ENCODE results near the gene DCAF8. TPM values are rescaled to one million over a fixed set of nuclear protein-coding genes. Genes with fewer than 3 reads are reported as not detected.

Gene DCAF8
- total RNA-seq, 2 donors from 2014 or later = 72.0 to 86.1 TPM

DNA sequence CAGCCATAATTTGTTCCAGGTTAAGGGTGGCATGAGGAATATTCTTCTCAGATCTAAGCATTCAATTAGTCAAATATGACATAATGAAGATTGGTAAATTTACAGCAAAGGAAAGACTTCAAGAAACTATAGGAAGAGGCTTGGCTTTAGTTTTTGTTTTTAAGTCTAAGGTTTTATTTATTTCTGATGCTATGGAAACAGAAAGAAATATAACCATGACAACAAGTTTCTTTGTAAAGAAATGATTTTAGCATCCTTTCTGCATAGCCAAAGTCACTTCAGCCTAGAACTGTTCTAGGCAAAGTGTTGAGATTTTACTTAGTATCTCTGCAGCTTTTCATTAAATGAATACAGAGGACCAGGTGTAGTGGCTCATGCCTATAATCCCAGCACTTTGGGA lies 29.4 kb downstream of the DCAF8 start:
- DNase-seq = no peak
- Histone ChIP-seq H3K27ac (no peak overlapping the region), H3K9ac (ENCODE audit: low read depth in 2 of 2, low read length in 2 of 2) (no peak overlapping the region), H3K36me3 (peaks cover 7% of the 10 kb centered on the region), H3K4me3 (no peak overlapping the region), H3K9me3 (no peaks in the 10 kb centered on the region), H3K27me3 (no peaks in the 10 kb centered on the region), H3K4me1 (no peaks in the 10 kb centered on the region)
- intact Hi-C loops (cut with DNase I) = no loop called here
- TF ChIP-seq, protein P1, sequence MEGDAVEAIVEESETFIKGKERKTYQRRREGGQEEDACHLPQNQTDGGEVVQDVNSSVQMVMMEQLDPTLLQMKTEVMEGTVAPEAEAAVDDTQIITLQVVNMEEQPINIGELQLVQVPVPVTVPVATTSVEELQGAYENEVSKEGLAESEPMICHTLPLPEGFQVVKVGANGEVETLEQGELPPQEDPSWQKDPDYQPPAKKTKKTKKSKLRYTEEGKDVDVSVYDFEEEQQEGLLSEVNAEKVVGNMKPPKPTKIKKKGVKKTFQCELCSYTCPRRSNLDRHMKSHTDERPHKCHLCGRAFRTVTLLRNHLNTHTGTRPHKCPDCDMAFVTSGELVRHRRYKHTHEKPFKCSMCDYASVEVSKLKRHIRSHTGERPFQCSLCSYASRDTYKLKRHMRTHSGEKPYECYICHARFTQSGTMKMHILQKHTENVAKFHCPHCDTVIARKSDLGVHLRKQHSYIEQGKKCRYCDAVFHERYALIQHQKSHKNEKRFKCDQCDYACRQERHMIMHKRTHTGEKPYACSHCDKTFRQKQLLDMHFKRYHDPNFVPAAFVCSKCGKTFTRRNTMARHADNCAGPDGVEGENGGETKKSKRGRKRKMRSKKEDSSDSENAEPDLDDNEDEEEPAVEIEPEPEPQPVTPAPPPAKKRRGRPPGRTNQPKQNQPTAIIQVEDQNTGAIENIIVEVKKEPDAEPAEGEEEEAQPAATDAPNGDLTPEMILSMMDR (IDR thresholded peaks at IDR 0.05) = no peak

DNA sequence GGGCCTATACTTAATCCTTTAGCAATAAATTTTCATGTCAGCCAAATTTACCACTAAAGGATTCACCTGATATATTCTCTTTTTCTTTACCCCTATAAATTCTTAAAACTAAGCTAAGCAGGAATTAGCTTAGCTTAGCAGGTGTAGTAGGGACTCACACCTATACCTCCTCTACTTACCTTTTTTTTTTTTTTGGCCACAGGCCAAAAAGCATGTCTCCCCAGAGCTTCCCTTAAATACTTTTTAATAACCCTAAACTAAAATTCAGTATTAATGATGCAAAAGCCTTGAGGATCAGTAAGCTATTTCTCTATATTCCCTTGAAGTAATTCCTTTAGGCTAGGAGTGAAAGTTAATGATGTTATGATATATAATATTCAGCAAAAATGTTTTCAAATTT lies 33.9 kb downstream of the DCAF8 start:
- intact Hi-C loops (cut with DNase I) = no loop called here
- DNase-seq = no peak
- TF ChIP-seq, protein P1 (IDR thresholded peaks at IDR 0.05) = no peak
- no peak overlapping the region for H3K4me3 ChIP-seq
- no peak overlapping the region for H3K27ac ChIP-seq
- H3K4me1 ChIP-seq = no peaks in the 10 kb centered on the region
- H3K9me3 ChIP-seq = no peaks in the 10 kb centered on the region
- no peaks in the 10 kb centered on the region for H3K27me3 ChIP-seq
- no peak overlapping the region for H3K9ac ChIP-seq (ENCODE audit: low read depth in 2 of 2, low read length in 2 of 2)
- H3K36me3 ChIP-seq = peaks cover 15% of the 10 kb centered on the region

DNA sequence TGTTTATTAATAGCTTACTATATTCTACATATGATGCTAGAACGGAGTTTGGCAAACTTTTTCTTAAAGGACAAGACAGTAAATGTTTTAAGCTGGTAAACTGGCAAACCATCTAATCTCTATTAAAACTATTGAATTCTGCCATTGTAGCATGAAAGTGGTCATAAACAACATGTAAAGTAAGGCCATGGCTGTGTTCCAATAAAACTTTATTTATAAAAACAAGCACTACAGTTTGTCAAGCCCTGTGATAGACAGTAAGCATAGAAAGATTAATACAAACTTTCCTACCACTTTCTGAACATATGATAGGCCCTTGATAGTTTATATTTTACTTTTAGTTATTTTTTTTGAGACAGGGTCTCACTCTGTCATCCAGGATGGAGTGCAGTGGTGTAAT lies 34.8 kb downstream of the DCAF8 start:
- no peak overlapping the region for H3K4me3 ChIP-seq
- no peaks in the 10 kb centered on the region for H3K27me3 ChIP-seq
- DNase-seq = no peak
- no peak overlapping the region for H3K27ac ChIP-seq
- H3K4me1 ChIP-seq = no peaks in the 10 kb centered on the region
- TF ChIP-seq, protein P1 (IDR thresholded peaks at IDR 0.05) = no peak
- H3K36me3 ChIP-seq = peaks cover 17% of the 10 kb centered on the region
- no peaks in the 10 kb centered on the region for H3K9me3 ChIP-seq
- no peak overlapping the region for H3K9ac ChIP-seq (ENCODE audit: low read depth in 2 of 2, low read length in 2 of 2)
- intact Hi-C loops (cut with DNase I) = no loop called here

DNA sequence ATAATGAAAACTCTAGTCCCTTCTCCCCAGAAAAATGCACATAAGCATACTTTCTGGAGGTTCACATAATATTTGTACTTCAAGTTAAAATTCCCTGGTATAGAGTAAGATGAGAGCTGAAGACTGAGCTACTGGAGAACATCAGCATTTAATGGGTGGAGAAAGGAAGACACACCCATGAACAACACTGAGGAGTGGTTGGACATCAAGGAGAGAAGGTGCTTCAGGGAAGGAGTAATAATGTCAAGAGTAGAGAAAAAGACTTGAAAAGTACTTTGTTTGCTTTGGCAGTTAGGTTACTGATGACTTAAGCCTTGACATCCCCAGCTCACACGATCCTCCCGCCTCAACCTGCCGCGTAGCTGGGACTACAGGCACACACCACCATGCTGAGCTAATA lies 35.3 kb downstream of the DCAF8 start:
- Histone ChIP-seq H3K4me3 (no peak overlapping the region), H3K36me3 (peaks cover 22% of the 10 kb centered on the region), H3K9ac (ENCODE audit: low read depth in 2 of 2, low read length in 2 of 2) (no peak overlapping the region), H3K27me3 (no peaks in the 10 kb centered on the region), H3K9me3 (no peaks in the 10 kb centered on the region), H3K4me1 (no peaks in the 10 kb centered on the region), H3K27ac (no peak overlapping the region)
- intact Hi-C loops (cut with DNase I) = no loop called here
- TF ChIP-seq, protein P1 (IDR thresholded peaks at IDR 0.05) = no peak
- no peak for DNase-seq

DNA sequence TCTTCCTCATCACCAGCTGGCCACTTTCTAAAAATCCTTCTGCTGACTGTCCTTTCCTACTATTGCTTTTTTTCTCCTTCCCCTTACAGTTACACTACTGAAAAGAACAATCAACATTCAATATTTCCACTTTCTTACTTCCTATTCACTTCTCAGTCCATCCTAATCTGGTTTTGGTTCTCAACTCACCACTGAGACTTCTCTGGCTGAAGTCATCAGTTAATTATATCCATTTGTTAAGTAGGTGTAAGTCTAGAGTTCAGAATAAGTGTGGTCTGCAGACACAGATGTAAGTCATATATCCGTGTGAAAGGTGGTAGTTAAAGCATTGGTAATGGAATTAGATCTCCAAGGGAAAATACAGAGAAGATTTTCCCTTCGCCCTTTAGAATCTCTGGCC lies 35.7 kb downstream of the DCAF8 start:
- intact Hi-C loops (cut with DNase I) = no loop called here

More for the DNA sequence above, 35.7 kb downstream of the DCAF8 start:
- Histone ChIP-seq H3K9me3 (no peaks in the 10 kb centered on the region), H3K4me3 (no peak overlapping the region), H3K9ac (ENCODE audit: low read depth in 2 of 2, low read length in 2 of 2) (no peak overlapping the region), H3K36me3 (peaks cover 26% of the 10 kb centered on the region), H3K27me3 (no peaks in the 10 kb centered on the region), H3K27ac (no peak overlapping the region), H3K4me1 (no peaks in the 10 kb centered on the region)
- TF ChIP-seq, protein P1 (IDR thresholded peaks at IDR 0.05) = no peak
- DNase-seq = no peak
